Activated T-helper 1 cell treated with Interleukin-2 at 50 U/mL for 16 hours (primary cell): Measurements from ENCODE around the gene RAB37.

Experiments
- DNase-seq: peaks from one replicate; pipeline ENCODE4 v3.0.0-alpha.2; 2020; ENCODE audit warnings: low read depth

The RAB37 gene

DNA sequence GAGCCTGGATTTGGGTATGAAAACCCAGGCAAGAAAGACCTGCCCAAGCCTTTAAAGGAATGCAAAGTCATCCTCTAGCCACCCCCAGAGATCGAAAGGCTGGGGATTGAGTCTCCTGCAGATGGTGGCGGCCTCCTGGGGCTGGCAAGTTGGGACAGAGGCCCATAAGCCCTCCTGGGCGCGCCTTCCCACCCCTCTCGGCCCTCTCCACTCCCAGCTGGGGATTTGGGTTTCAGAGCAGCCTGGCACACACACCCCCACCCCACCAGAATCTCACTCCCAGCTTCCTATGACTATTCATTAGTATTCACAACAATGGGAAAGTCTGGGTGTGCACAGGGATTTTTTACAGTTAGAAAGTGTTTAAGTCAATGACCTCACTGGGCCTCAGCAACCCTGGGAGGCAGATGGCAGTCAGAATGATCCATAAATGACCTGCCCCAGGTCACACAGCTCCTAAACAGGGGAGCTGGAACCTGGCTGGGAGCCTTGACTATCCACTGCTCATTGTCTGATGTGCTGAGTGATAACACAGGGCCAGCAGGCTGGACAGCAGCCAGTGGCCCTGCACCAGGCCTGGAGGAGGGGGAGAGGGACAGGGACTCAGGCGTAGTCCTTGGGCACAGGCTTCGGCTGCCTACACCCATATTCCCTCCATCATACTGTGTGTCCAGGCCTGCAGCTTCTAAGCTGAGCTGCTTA is 23.5 kb downstream of the RAB37 start:
- DNase-seq: no peak

GRCh38 chr17:74761419-74761818 is 24.4 kb downstream of the RAB37 start:
- DNase-seq: no peak

- DNase-seq: no peak
Observed at GRCh38 chr17:74761931-74762330, 24.9 kb downstream of the RAB37 start.

DNA sequence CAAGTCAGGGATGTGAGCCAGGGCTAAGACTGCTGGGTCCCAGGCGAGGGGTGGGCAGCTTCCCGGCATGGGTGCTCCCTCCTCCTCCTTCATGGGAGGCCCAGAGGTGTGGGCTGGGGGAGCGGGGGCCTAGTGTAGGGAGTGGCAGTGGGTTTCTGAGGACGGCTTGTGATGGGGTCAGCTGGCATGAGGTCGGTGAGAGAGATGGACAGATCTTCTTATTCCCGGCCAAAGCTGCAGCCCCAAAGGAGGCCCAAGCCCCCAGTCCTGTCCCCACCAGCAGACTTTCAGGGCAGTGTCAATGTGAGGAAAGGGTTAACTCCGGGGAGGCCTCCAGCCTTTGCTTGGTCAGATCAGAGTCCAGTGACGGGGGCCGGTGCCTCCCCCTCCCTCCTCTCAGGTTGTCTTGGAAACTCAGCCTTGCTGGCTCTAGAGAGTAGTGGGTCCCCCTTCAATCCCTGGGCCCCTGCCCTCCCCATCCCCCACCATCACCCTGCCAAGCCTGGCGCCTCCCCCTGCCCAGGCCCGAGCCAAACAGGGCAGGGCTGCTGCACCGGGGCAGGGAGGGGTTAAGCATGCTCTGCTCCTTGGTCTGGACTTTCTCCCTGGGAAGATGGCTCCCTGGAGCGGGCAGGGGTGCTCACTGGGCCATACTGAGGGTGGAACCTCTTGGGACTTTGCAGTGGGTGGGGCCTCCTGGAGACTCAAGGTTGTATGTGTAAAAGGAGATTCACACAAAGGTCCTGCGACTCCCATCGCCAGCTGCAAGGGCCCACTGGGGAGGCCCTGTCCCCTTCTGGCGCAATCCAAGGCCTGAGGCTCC is 26.7 kb downstream of the RAB37 start:
- DNase-seq: no peak

DNA sequence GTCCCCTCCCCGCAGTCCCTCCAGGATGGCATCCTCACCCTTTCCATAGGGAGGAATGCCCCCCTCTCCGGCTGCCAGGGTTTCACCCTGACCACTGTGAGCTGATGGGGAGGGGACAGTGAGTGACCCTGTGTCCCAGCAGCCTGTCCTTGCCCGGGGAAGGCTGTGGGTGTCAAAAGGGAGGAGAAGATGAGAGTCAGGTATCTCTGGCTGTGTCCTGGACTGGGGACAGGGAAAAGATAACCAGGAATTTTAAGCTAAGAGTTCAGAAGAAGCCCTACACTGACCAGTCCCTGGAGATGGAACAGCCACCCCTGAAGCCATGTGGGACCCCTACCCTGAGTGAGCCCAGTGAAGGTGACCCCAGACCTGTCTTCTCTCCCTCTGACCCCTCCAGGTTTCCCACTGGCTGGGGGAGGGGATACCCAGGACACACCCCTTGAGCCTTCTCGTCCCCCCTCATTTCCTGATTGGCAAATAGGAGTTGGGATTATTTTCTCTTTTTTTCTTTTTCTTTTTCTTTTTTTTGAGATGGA is 27.8 kb downstream of the RAB37 start:
- DNase-seq: no peak

GRCh38 chr17:74766413-74766812 is 29.4 kb downstream of the RAB37 start:
- DNase-seq: no peak

- no peak for DNase-seq
Observed at GRCh38 chr17:74767111-74767516, 30.1 kb downstream of the RAB37 start.

DNA sequence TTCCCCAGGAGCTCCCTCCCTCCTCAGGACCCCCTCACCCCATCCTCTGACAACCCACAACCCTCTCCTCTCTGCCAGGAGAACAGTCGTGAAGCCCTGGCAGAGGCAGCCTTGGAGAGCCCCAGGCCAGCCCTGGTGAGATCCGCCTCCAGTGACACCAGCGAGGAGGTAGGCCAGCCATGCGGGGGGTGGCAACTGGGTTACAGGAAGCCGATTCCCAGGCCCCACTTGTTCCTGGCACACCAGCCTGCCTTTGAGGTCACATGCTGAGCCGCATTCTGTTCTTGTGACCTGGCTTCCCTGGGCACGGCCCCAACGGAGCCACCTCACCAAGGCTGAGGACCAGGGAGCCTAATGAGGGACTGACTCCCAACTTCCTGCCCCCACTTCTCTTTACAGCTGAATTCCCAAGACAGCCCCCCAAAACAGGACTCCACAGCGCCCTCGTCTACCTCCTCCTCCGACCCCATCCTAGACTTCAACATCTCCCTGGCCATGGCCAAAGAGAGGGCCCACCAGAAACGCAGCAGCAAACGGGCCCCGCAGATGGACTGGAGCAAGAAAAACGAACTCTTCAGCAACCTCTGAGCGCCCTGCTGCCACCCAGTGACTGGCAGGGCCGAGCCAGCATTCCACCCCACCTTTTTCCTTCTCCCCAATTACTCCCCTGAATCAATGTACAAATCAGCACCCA is 31.2 kb downstream of the RAB37 start:
- DNase-seq: no peak

DNA sequence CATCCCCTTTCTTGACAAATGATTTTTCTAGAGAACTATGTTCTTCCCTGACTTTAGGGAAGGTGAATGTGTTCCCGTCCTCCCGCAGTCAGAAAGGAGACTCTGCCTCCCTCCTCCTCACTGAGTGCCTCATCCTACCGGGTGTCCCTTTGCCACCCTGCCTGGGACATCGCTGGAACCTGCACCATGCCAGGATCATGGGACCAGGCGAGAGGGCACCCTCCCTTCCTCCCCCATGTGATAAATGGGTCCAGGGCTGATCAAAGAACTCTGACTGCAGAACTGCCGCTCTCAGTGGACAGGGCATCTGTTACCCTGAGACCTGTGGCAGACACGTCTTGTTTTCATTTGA is 31.7 kb downstream of the RAB37 start:
- DNase-seq: no peak

DNA sequence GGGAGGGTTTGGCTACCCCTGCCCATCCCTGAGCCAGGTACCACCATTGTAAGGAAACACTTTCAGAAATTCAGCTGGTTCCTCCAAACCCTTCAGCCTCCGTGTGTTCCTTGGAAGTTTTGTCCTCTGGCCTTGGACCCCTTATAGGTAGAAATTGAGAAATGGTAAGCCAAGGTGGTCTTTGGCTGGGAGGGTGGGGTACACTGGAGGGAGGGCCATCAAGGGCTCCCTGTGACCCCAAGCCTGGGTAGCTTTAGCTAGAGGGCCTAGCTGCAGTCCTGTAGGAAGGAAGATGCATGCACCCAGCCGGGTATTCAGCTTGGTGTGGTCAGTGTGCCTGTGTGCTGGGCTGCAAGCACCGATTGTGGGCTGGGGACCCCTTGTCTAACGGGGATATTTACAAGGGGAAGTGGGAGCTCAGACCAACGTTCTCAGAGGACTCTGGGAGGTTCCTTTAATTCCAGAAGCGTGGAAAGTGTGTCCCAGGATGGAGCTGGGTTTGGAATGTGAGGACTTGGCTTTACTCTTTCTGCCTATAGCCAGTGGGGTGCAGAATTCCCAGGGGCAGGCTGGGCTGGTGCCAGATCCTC is 32.3 kb downstream of the RAB37 start:
- DNase-seq: no peak

DNA sequence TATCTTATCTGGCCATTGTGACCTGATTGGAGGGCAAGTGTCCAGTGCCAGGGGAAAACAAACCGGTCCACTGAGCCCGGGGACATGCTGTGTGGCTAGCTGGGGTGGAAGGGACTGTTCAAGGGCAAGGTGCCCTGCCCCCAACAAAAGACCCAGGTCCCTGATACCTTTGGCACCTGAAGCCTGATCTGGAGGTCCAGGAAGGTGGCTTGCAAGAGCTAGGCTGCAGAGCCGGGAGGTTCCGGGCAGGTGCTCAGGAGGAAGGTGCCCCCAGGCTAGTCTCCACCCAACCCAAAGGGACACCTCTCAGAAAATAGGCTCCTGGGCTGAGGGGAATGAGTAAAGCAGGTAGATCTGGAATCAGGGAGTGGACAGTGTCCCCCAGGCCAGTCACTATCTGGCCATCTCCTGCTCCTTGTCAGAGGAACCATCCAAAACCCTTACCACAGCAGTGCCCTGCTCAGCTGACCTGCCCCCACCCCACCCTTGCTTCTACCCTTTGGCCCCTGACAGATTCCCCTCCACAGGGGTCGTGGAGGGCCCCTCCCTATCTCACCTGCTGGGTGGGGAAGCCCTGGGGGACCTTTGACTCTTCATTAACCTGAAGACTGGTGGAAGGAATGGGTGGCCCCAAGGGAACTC is 32.9 kb downstream of the RAB37 start:
- DNase-seq: no peak

DNA sequence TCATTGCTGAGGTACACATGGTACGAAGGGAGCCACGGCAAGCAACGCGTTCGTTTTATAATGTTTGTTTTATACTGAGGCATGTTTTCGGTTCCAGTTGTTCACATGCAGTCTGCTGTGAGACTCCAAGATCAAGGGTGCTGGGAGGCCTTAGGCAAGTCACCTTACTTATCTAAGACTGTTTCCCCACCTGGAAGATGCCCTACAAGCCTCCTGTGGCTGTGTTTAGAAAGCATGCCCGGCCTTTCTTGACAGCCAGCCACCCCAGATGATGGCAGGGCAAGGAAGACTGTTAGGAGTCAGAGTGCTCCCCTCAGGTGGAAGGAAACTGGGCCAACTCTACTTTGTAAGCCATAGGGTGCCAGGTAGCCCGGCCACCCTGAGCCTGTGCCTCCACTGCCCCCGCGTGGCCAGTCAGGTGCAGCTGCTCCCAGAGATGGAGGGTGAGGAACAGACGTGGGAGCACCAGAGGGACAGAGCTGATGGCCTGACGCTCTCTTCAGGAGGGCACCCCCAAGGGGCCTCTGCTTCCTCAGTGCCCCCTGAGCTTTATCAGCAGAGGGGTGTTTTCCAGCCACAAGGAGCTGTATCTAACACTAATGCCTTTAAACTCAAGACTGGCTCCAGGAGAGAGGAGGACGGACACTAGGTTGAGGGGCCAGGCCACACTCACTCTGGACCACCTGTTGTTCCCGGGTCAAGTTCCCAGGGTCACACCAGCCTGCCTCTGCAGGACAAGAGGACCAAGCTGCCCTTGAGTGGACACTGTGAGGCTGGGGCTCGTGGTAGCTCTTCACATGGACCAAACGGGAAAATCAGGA is 33.7 kb downstream of the RAB37 start:
- peak; percentile 66 for DNase-seq

GRCh38 chr17:74771319-74771914 is 34.4 kb downstream of the RAB37 start:
- no peak for DNase-seq

DNA sequence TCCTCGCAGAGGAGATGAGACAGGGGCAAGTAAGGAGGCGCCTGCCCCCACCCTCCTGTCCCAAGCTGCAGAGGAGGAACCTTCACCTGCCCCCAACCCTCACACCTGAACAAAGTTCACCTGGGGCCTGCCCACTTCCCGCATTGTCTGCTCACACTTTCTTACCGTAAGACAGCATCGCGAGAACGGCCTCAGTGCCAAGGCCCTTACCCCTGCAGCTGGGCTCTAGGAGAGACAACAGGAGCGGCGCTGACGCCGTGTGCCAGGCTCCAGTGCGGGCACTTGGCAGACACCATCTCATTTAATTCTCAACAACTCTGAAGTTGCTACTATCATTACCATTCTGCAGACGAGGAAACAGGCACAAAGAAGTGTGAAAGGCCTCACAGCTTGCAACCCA is 35.0 kb downstream of the RAB37 start:
- DNase-seq: no peak

DNA sequence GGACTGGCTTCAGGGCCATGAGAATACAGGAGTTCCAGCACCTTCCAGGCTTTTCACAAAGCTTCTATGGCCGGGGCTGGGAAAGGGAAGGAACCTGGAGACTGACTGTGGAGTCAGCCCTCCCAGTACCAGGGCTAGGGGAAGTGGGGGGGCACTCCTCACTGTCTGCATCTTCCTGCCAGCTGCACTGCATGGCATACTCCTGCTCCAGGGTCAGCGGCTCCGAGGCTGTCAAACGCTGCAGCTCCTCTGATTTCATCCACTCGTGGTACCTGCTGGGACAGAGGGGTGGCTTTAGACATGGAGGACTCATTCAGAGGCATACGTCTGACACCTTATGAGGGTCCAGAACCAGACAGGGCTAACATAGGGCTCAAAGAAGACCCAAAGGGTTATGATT is 36.4 kb downstream of the RAB37 start:
- no peak for DNase-seq

GRCh38 chr17:74773871-74774286 is 36.8 kb downstream of the RAB37 start:
- DNase-seq: no peak

DNA sequence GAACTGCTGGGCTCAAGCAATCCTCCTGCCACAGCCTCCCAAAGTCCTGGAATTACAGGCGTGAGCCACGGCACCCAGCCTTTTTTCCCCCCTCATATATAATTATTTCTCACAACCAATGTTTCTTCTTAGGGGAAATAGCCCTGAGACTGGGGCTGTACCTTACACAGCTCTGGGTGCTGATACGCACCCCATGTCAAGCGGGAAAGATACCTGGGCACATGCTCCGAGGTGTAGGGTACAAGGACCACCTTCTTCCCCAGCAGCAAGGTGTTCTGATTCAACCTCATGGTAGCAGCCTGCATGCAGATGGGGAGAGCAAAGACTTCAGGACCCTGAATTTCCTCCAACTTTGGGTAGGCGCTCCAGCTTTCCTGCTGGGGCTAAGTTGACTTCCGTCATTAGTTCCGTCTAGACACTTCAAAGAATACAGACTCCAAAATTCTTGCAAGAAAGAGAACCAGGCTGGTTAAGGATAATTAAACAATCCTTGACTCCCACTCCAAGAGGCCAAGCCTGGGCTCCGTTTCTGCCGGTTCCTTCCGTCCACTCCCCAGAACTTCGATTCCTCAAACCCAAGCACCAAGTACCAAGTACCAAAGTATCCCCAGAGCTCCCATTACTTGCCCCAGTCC is 38.5 kb downstream of the RAB37 start:
- DNase-seq: no peak

GRCh38 chr17:74776044-74776962 is 39.2 kb downstream of the RAB37 start, which contains the start of gene NAT9:
TSS of gene NAT9 (minus strand) at chr17:74776345. CDS start at chr17:74775698, 647 bp downstream.
- peak; percentile 100 for DNase-seq

DNA sequence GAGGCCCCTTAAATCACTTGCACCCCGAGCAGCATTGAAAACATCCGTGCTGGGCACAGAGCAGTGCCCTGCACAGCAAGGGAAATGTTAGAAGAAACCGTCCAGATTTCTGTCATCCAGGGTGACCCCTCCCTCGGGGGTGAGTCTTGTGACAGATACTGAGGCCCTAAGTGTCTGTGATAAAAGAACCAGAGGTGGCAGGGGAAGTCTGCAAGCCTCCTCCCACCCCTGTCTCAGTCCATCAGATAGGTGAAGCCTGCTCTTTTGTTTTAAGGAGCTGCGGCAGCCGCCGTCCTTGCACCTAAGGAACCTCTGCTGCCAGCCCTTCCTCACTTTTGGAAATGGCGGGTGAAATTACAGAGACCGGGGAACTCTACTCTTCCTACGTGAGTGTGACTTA is 39.9 kb downstream of the RAB37 start:
- DNase-seq: no peak
